Measurements from ENCODE around the gene SLC47A1. TPM values are rescaled to one million over a fixed set of nuclear protein-coding genes. Genes with fewer than 3 reads are reported as not detected.
"Not testable (repeated sequence)": the region's sequence is repeated elsewhere in the genome, so short reads cannot be mapped to it uniquely, and the experiment has no call there.

The SLC47A1 gene
- total RNA-seq, 4 donors from 2014 or later = 0.17 to 1.8 TPM; not detected in 2

GRCh38 chr17:19510903-19511302 is 22.8 kb upstream of the SLC47A1 start:
- H3K4me1 ChIP-seq = peaks cover 6 to 17% (median 17%) of the 10 kb centered on the region in 4 donors
- intact Hi-C loops (cut with DNase I) = loop anchor here (5.0 kb wide), 1 partner anchor 136 kb away; the partner anchor contains the start of gene ALDH3A2

GRCh38 chr17:19513897-19514488 is 19.7 kb upstream of the SLC47A1 start:
- TF ChIP-seq EP300 (IDR thresholded peaks at IDR 0.05) (no peak), CTCF (IDR thresholded peaks at IDR 0.05) (peak; percentile 88 to 92 (median 92)), POLR2AphosphoS5 (IDR thresholded peaks at IDR 0.05) (peak; percentile 11 to 60)
- H3K27ac ChIP-seq (replicated peaks in 1 of 4) = peak overlapping the region in 3 of 4 donors; percentile 25 to 33 (median 30)
- no peak for DNase-seq (ENCODE audit: extremely low spot score)
- intact Hi-C loops (cut with DNase I) = loop anchor here (2.0 to 5.0 kb wide), 2 partner anchors 133 to 253 kb away; partner anchors contain the start of gene ALDH3A2
- peaks cover 0 to 11% (median 2%) of the 10 kb centered on the region in 4 donors for H3K4me1 ChIP-seq
- H3K4me3 ChIP-seq = no peak overlapping the region
- no peaks in the 10 kb centered on the region for H3K27me3 ChIP-seq
- no peaks in the 10 kb centered on the region for H3K36me3 ChIP-seq
- no peaks in the 10 kb centered on the region for H3K9me3 ChIP-seq
- WGBS = 3% methylated on average over 13 of the region's 13 CpGs

More at GRCh38 chr17:19510903-19511302, 22.8 kb upstream of the SLC47A1 start:
- TF ChIP-seq POLR2A (IDR thresholded peaks at IDR 0.05; ENCODE audit: low read depth) = no peak
- no peak for TF ChIP-seq EP300 (IDR thresholded peaks at IDR 0.05)
- TF ChIP-seq CTCF (IDR thresholded peaks at IDR 0.05) = no peak
- TF ChIP-seq POLR2AphosphoS5 (IDR thresholded peaks at IDR 0.05) = no peak
- Histone ChIP-seq H3K36me3 (no peaks in the 10 kb centered on the region), H3K9me3 (no peaks in the 10 kb centered on the region), H3K4me3 (no peak overlapping the region), H3K27me3 (no peaks in the 10 kb centered on the region), H3K27ac (replicated peaks in 1 of 4) (no peak overlapping the region)
- no peak for DNase-seq (ENCODE audit: extremely low spot score)
- 66% methylated on average over 9 of the region's 9 CpGs for WGBS

GRCh38 chr17:19517699-19518098 is 16.0 kb upstream of the SLC47A1 start:
- intact Hi-C loops (cut with DNase I) = no loop called here
- Histone ChIP-seq H3K27ac (replicated peaks in 1 of 4) (no peak overlapping the region), H3K36me3 (no peaks in the 10 kb centered on the region), H3K4me3 (no peak overlapping the region), H3K4me1 (peaks cover 0 to 11% (median 2%) of the 10 kb centered on the region in 4 donors), H3K9me3 (no peaks in the 10 kb centered on the region), H3K27me3 (no peaks in the 10 kb centered on the region)
- DNase-seq (ENCODE audit: extremely low spot score) = no peak
- no peak for TF ChIP-seq CTCF (IDR thresholded peaks at IDR 0.05)
- no peak for TF ChIP-seq POLR2A (IDR thresholded peaks at IDR 0.05; ENCODE audit: low read depth)
- TF ChIP-seq EP300 (IDR thresholded peaks at IDR 0.05) = no peak
- TF ChIP-seq POLR2AphosphoS5 (IDR thresholded peaks at IDR 0.05) = no peak

GRCh38 chr17:19519388-19520291 is 14.0 kb upstream of the SLC47A1 start:
- H3K27me3 ChIP-seq; DNase-seq (ENCODE audit: extremely low spot score); H3K4me1 ChIP-seq; H3K36me3 ChIP-seq; intact Hi-C loops (cut with DNase I); H3K4me3 ChIP-seq; H3K27ac ChIP-seq (replicated peaks in 1 of 4); H3K9me3 ChIP-seq: not testable (repeated sequence)
- 70% methylated on average over 12 of the region's 13 CpGs for WGBS

- Histone ChIP-seq H3K27me3 (no peaks in the 10 kb centered on the region), H3K36me3 (no peaks in the 10 kb centered on the region), H3K4me1 (no peaks in the 10 kb centered on the region), H3K27ac (replicated peaks in 1 of 4) (no peak overlapping the region), H3K4me3 (no peak overlapping the region), H3K9me3 (no peaks in the 10 kb centered on the region)
- no peak for DNase-seq (ENCODE audit: extremely low spot score)
- intact Hi-C loops (cut with DNase I) = no loop called here
- WGBS = 84% methylated on average over 5 of the region's 5 CpGs
- TF ChIP-seq CTCF (IDR thresholded peaks at IDR 0.05) (no peak), POLR2AphosphoS5 (IDR thresholded peaks at IDR 0.05) (no peak), POLR2A (IDR thresholded peaks at IDR 0.05; ENCODE audit: low read depth) (no peak), EP300 (IDR thresholded peaks at IDR 0.05) (no peak)
Measured at GRCh38 chr17:19520641-19521040, 13.0 kb upstream of the SLC47A1 start.

Data from esophagus muscularis mucosa (tissue), 4 donors.